Lower leg skin (tissue), 3 donors: Measurements from ENCODE around the gene SAAL1.

Experiments used
- CTCF ChIP-seq, 3 donors: fragments of 450-650 bp; IDR thresholded peaks; one replicate each; pipeline ENCODE4 v1.5.1; 2016; ENCODE audit warnings: antibody characterized with exemption in 3 of 3, mild to moderate bottlenecking in 3 of 3, moderate library complexity in 2 of 3
- POLR2A ChIP-seq, 2 donors: fragments of 450-650 bp; IDR thresholded peaks; one replicate each; pipeline ENCODE4 v1.6.1; 2016 to 2017; ENCODE audit warnings: antibody characterized with exemption in 2 of 2, mild to moderate bottlenecking in 1 of 2, moderate library complexity in 1 of 2

GRCh38 chr11:18078909-18079308 lies 27.0 kb downstream of the SAAL1 start:
- no peak for TF ChIP-seq POLR2A (IDR thresholded peaks at IDR 0.05)
- no peak for TF ChIP-seq CTCF (IDR thresholded peaks at IDR 0.05)
